Erythroblast (primary cell): ENCODE results near the gene CCDC57.

Experiments used
- DNase-seq, 2 experiments: peaks; one replicate each; lab custom pipeline; 2025; lab: John Stamatoyannopoulos, UW
- GATA1 ChIP-seq: IDR thresholded peaks from 2 replicates; pipeline ENCODE4 v1.6.1; 2011; ENCODE audit warnings: low read depth, mild to moderate bottlenecking, control low read depth, low read length, moderate library complexity
- POLR2A ChIP-seq: IDR thresholded peaks from 2 replicates; pipeline ENCODE4 v1.6.1; 2011; ENCODE audit warnings: mild to moderate bottlenecking, low read length

The CCDC57 gene

DNA sequence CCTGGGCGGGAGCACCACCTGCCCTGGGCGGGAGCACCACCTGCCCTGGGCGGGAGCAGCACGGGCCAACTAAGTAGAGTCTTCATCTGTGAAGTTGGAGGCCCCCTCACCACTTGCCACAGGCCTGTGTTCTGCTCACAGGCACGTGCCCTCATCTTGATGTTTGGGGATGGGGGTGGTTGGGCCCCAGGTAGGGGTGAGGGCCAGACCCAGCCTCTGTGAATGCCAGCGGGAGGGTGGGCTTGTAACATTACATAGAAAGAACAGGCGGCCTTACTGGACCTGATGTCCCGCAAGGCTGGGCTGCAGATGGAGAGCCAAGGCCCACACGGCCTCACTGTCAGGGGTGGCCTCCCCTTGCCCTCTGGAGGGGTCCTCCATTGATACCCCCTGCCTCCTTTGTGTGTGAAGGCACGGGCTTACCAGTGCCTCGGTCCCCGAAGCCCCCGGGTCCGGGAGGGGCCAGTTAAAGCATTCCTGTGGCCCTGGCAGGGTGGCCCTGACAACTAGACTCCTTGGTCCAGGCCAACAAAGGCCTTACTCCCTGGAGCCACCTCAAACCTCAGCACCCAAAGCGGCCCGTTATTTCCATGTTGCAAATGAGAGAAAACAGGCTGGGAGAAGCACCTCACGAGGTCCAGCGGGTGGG lies 15.1 kb upstream of the CCDC57 start:
- no peak for TF ChIP-seq GATA1
- TF ChIP-seq POLR2A, result no peak
- no peak for DNase-seq

DNA sequence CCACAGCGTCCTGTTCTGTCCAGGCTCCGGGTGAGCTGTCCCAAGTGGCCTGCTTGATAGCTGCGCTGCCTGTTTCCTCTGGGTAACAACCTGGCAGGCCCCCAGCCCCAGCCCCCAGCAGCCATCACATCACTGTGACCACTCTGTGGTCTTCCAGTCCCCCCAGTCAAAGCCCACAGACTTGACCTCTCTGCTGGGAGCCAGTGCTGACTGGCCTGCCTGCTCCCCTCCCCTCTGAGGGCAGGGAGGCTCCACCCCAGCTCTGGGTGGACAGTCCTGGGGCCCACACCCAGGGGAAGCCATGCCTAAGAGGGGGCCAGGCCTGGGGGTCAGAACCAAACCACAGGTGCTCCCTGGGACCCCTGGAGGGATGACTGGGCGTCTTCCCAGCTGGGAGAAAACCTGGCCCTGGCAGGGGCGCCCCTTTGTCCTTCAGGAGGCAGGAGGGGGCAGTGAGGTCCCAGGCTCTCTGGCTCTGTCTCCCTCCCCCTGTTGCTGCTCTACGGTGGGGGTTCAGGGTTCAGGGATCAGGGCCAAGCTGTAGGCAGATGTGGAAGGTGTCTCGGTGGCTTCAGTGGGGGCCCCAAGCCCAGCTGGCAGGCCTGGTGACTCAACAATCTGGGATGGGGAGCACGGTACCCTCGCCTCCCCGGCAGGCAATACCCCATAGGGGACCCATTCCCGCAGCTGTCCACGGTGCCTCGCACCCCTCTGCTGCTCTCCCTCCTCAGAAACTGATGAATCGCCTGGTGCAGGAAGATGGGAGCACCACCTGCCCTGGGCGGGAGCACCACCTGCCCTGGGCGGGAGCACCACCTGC lies 14.4 kb upstream of the CCDC57 start:
- no peak for DNase-seq
- TF ChIP-seq GATA1 (no peak), POLR2A (no peak)

DNA sequence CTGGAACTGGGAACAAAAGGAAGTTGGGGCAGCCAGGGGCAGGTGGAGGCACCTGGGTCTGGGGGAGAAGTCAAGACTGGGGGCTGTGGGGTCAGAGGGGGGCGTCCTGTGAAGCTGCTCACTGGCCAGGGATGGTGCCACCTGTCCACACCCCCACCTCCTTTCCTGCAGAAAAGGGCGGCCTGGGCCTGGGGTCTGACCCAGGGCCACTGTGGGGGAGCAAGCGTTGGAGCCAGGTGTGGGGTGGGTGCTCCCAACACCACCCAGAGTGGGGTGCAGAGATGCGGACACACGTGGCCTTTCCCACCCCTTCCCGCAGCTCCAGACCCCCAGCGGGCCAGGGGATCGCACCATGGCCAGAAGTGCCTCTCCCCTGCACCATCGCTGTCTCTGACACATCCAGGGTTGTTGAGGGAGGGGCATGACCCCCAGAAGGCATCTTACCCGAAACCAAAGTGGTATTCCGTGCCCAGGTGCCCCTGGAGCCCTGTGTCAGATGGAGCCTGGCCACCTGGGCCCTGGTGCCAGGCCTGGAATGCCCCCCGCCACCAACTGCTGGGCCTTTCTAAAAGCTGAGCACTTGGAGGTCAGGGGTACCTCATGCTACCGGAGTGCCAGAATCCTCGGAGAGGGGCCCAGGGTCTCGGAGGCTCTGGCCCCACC lies 13.6 kb upstream of the CCDC57 start:
- TF ChIP-seq GATA1 (no peak), POLR2A (no peak)
- DNase-seq, result no peak

DNA sequence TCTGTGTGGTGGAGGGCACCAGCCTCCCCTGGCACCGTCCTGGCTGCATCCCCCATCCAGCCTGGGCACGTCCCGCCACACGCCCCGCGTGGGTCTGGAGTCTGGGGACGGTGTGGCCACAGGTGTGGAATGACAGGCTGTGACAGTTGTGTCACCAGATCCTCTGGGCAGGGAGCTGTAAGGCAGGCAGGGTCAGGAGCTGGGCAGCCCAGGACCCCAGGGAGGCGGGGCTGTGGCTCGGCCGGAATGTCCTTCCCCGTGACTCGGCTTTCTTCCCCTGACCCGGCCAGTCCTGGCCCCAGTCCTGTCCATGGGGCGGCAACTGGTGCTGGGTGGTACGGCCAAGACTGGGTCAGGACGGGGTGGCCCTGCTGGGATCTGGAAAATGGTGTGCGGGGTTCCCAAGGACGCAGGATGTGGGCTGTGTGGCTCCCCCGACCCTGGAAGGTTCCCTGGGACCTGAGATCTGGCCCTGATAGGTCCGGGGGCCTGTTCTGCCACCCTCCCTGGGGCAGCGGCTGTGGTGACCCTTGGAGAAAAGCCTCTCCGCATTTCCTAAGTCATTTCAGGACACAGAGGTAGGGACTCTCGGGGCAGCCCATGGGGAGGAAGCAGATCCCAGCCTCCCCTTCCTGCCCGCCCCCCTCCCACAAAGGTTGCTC lies 12.9 kb upstream of the CCDC57 start:
- no peak for DNase-seq
- TF ChIP-seq POLR2A, result no peak
- TF ChIP-seq GATA1, result no peak

DNA sequence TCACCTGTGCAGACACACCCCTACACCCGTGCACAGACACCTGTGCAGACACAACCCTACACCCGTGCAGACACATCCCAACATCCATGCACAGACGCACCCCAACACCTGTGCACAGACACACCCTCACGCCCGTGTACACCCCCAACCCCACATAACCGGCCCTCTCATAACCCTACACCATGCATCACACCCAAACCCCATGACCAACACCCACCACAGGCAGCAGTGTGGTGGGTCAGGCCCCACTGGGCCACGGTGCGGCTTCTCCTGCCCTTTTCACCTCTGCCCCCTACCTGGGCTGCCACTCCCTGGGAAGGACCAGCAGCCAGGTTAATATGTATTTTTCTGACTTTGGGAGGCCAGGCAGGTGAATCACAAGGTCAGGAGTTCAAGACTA lies 12.0 kb upstream of the CCDC57 start:
- TF ChIP-seq POLR2A (no peak), GATA1 (no peak)
- DNase-seq, result peak in 1 of 2 experiments; percentile 25

DNA sequence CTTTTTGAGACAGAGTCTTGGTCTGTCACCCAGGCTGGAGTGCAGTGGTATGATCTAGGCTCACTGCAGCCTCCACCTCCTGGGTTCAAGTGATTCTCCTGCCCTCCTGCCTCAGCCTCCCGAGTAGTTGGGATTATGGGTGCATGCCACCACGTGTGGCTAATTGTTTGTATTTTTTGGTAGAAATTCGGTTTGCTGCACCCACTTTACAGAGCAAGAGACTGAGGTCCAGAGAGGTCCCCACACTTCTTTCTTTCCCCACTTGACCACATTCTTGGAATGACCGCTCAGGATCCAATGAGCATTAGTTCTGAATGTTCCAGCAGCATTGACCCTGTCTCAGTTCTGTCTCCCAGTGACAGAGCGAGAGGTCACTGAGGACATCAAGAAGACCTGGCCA lies 10.9 kb upstream of the CCDC57 start:
- no peak for DNase-seq
- TF ChIP-seq POLR2A, result no peak
- TF ChIP-seq GATA1, result no peak

DNA sequence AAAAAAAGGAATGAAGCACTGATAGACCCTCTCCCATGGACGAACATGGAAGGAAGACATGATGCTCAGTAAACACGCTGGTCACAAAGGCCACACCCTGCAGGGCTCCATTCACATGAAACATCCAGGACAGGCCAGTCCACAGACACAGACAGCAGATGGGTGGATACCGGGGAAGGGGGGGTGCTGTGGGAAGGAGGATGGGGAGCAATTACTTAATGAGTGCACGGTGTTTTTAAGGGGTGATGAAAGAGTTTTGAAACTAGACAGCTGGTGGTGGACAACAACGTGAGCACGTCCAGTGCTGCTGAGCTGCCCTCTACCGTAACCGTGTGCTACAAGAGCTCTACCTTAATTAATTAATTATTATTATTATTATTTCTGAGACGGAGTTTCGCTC lies 10.2 kb upstream of the CCDC57 start:
- DNase-seq, result no peak
- TF ChIP-seq GATA1 (no peak), POLR2A (no peak)

DNA sequence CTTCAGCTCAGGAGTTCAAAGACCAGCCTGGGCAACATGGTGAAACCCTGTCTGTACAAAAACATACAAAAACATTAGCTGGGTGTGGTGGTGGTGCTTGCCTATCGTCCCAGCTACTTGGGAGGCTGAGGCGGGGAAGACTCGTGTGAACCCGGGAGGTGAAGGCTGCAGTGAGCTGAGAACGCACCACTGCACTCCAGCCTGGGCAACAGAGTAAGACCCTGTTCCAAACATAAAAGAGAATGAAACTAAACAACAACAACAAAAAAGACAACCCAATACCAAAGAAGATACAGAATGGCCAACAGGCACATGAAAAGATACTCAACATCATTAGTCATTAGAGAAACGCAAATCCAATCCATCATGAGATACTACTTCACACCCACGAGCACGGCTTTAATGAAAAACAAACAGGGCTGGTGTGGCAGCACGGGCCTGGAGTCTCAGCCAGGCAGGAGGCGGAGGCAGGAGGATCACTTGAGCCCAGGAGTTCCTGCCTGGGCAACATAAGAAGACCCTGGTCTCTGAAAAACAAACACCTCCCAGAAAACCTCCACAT lies 8.8 kb upstream of the CCDC57 start:
- TF ChIP-seq POLR2A, result no peak
- no peak for TF ChIP-seq GATA1
- no peak for DNase-seq

DNA sequence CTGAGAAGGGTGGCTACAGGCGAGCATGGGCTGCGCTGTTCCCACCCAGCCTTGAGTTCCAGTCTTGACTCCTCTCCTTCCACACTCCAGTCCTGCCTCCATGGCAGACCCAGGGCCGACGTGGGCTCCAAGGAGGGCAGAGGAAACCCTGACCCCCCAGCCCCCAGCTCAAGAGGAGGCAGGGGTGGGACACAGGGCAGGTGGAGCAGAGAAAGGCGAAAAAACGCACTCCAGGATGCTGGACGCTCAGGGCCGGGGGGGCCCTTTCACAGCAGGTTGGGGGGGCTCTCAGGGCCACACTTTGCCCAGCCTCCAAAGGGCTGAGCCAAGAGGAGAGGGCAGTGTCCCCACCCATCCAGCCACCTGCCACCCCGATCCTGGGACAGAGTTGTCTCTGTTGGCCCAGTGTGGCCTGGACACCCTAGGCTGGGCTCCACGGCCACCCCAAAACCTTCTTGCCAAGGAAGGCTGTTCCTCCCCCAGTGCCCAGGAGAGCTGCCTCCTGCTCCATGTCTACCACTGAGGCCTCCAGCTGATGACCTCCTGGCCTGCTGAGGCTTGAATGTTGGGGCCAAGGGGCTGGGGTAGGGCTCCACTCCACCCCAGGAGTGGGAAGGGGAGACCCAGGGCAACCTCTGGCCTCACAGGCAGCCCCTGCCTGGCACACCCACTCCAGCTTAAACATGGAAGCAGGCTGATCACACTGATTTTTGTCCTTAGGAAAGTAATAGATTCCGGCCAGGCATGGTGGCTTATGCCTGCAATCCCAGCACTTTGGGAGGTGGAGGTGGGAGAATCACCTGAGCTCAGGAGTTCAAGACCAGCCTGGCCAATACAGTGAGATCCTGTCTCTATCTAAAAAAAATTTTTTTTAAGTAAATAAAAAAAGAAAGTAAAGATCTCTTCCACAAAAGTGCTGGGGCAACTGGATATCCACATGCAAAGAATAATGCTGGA lies 7.4 kb upstream of the CCDC57 start:
- DNase-seq, result no peak
- TF ChIP-seq POLR2A (no peak), GATA1 (no peak)

DNA sequence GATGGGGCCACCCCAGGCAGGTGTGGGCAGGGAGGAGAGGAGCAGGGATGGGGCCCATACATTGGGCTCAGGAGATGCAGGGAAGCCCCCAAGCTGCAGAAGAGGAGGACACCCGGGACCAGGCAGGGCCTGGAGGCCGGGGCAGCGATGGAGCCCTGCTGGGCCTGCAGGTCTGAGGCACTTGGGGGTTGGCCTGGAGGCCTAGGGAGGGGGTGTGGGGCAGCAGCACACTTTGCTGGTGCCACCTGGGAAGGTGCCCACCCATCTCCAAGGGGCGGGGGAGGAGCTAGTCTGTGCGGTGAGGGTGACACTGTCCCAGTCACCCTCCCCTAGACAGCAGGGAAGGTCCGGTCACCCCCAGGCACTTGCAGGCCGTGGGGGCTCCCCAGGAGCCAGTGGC lies 6.4 kb upstream of the CCDC57 start:
- DNase-seq, result no peak
- TF ChIP-seq POLR2A (no peak), GATA1 (no peak)

DNA sequence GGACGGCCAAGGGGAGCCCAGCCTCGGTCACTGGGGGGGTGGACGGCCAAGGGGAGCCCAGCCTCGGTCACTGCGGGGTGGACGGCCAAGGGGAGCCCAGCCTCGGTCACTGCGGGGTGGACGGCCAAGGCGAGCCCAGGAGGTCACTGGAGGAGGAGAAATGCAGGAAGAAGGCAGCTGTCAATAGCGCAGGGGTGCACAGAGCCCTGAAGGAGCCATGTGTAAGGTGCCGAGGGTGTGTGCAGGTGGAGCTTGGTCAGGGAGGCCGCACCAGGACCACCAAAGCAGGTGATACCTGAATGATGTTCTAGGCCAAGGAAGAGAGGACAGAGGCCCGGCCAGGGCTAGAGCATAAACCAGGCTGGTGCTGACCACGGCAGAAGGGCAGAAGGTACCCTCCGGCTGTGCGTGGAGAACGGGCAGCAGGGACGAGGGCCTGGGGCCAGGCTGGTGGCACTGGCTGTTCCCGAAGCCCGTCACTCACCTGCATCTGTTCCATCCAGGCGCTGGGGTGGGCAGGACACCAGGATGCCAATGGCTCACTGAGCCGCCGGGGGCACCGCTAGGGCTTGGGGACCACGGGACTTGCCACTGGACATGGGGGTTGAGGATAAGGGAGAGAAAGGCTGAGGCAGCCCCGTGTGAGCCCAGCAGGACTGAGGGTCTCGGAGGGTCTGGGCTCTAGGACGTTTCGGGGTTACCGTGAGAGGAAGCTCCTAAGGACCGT lies 5.9 kb upstream of the CCDC57 start:
- TF ChIP-seq POLR2A (no peak), GATA1 (no peak)
- DNase-seq, result no peak

DNA sequence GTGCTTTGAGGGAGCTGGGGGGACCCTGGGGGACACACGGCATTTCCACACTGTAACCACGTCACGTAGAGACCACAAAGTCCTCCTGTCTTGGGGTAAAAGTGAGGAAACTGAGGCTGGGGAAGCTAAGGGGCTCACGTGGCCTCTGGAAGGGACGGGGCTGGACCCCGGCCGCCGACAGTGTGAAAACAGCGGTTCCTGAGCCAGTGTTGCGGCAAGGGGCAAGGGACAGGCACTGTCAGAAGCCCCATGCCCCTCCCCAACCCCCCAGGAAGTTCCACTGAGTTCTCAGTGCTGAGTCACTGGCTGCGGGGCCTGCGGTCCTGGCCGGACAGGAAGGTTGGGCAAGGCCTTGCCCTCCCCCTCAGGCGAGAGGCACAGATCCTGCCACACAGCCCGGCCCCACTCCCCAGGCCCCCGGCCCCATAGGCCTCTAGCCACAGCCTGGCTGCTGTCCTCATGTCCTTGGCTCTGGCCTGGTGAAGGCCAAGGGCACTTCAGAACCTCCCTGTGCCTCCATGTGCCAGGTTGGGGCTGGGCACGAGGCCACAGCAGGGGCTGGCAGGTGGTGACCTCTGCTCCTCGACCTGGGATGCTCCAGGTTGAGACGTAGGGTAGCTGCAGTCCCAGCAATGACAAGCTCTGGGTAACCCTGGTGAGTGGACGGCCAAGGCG lies 5.0 kb upstream of the CCDC57 start:
- peak; percentile 49 to 50 for DNase-seq
- no peak for TF ChIP-seq GATA1
- TF ChIP-seq POLR2A, result no peak
